Suprapubic skin (tissue), 4 donors: Measurements from ENCODE around the gene IGFBP7. TPM values are rescaled to one million over a fixed set of nuclear protein-coding genes. Genes with fewer than 3 reads are reported as not detected.

Experiments used
- DNase-seq, 2 donors: peaks; one replicate each; pipeline ENCODE4 v3.0.0-alpha.2; 2019; ENCODE audit warnings: low spot score in 2 of 2
- H3K27ac ChIP-seq: fragments of 200-600 bp; sonication (generic); one replicate; pipeline ENCODE4 v1.5.1; 2019
- H3K27me3 ChIP-seq: fragments of 200-600 bp; sonication (generic); one replicate; pipeline ENCODE4 v1.5.1; 2019
- H3K36me3 ChIP-seq: fragments of 200-600 bp; sonication (generic); one replicate; pipeline ENCODE4 v1.5.1; 2019
- H3K4me1 ChIP-seq: fragments of 200-600 bp; sonication (generic); one replicate; pipeline ENCODE4 v1.5.1; 2019
- H3K4me3 ChIP-seq: fragments of 200-600 bp; sonication (generic); one replicate; pipeline ENCODE4 v1.5.1; 2019; ENCODE audit warnings: mild to moderate bottlenecking
- H3K9me3 ChIP-seq: fragments of 200-600 bp; sonication (generic); one replicate; pipeline ENCODE4 v1.5.1; 2019
- EP300 ChIP-seq: sonication (generic); formaldehyde crosslinking; IDR thresholded peaks from one replicate; pipeline ENCODE4 v1.6.1; 2017; ENCODE audit warnings: antibody characterized with exemption
- POLR2A ChIP-seq, 2 donors: fragments of 450-650 bp; IDR thresholded peaks; one replicate each; pipeline ENCODE4 v1.6.1; 2017; ENCODE audit warnings: antibody characterized with exemption in 2 of 2, mild to moderate bottlenecking in 2 of 2, moderate library complexity in 2 of 2
- POLR2AphosphoS5 ChIP-seq, 3 donors: sonication (generic); formaldehyde crosslinking; IDR thresholded peaks; one replicate each; pipeline ENCODE4 v1.6.1; 2017; ENCODE audit warnings: antibody characterized with exemption in 3 of 3
- WGBS: methylation state at CpG from one replicate; pipeline ENCODE4 v1.1.5; 2018; 5-methylcytosine and 5-hydroxymethylcytosine counted together
- total RNA-seq, 4 donors: library from RNA; depleted of rRNA; stranded (reverse); fragments of >200 nt; gene quantifications; one replicate each; pipeline ENCODE4 v1.1.0, GENCODE V29; 2016
- TF ChIP-seq, protein P1 (sequence below), 2 donors: fragments of 200-600 bp in 1 of 2; fragments of 450-650 bp in 1 of 2; sonication (generic) in 1 of 2; IDR thresholded peaks; one replicate each; pipeline ENCODE4 v1.5.1; 2016 to 2019; ENCODE audit warnings: antibody characterized with exemption in 2 of 2, mild to moderate bottlenecking in 1 of 2, moderate library complexity in 1 of 2

Gene IGFBP7
- total RNA-seq, 4 donors from 2014 or later, result 85.3 to 152 (median 125) TPM

DNA sequence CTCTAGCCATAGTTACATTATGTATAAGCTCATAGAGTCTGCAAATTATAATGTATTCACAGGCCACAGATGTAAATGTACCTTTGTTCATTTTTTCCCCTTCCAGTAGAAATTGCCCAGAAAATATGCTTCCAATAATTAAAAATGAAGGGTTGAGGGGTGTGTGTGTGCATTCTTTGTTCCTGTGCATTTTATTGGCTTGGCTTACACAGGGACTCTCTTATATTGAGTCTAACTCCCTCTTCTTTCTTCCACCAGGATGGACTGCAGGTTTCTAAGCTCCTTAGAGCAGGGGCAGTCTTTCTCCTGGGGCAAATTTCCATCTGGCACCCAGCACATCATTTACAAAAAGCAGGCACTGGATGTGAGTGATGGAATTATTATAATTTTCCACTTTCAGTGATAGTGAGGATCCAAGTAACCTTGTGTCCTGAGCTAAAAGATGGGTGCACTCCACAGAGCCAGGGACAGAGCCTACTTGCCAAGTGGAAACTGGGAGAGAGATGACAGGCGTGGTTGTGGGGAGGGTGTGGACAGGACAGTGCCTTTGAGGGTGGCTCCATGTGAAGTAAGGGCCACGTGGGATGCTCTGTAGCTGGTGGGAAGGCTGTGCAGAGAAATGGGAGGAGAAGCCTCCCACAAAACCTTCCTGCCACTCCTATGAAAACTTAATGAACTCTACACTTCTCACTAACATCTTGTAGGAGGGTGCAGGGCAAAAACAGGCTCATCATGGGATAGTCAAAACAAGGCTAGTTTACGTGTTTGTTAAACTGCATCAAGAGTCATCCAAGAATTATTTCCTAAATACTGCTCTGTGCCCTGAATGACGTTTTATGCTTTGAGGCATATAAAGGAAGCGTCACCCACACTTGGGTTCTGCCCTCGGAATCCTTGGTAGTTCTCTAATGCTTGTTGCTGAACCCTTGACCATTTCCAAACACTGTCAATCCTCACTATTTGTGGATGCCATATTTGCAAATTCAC, 16.0 kb downstream of the IGFBP7 start:
- 63% methylated on average over 6 of the region's 6 CpGs for WGBS
- peak overlapping the region; percentile 47 for H3K27ac ChIP-seq

DNA sequence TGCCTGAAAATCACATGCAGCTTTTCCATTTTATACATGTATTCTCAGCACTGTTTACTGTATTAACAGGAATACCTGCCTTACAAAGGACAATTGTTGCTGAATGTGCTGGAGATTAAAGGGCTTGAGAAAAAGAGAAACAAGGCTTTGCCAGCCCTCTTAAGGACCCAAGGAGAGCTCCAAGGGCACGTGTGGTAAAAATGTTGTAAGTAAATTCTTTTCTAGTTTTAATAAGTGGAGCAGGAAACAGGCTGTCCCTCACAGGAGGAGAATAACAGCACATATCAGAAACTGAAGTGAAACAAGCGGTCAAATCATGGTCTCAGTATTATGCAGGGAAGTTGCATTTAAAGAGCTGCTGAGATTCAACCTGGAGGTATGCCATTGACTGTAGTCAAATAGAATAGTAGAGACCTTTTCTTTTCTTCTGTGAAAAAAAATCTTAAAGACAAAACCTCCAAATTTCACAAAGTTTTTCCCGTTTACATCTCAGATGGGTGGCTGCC, 18.5 kb downstream of the IGFBP7 start:
- Histone ChIP-seq H3K27me3 (no peaks in the 10 kb centered on the region), H3K4me1 (peaks cover 25% of the 10 kb centered on the region), H3K9me3 (no peaks in the 10 kb centered on the region), H3K27ac (no peak overlapping the region), H3K36me3 (no peaks in the 10 kb centered on the region), H3K4me3 (no peak overlapping the region)
- no peak for DNase-seq
- WGBS, result 56% methylated on average over 3 of the region's 3 CpGs
- TF ChIP-seq POLR2A (IDR thresholded peaks at IDR 0.05), result no peak
- TF ChIP-seq EP300, result no peak

More for the DNA sequence above, 16.0 kb downstream of the IGFBP7 start:
- DNase-seq, result no peak
- no peak for TF ChIP-seq POLR2AphosphoS5 (IDR thresholded peaks at IDR 0.05)
- TF ChIP-seq, protein P1, sequence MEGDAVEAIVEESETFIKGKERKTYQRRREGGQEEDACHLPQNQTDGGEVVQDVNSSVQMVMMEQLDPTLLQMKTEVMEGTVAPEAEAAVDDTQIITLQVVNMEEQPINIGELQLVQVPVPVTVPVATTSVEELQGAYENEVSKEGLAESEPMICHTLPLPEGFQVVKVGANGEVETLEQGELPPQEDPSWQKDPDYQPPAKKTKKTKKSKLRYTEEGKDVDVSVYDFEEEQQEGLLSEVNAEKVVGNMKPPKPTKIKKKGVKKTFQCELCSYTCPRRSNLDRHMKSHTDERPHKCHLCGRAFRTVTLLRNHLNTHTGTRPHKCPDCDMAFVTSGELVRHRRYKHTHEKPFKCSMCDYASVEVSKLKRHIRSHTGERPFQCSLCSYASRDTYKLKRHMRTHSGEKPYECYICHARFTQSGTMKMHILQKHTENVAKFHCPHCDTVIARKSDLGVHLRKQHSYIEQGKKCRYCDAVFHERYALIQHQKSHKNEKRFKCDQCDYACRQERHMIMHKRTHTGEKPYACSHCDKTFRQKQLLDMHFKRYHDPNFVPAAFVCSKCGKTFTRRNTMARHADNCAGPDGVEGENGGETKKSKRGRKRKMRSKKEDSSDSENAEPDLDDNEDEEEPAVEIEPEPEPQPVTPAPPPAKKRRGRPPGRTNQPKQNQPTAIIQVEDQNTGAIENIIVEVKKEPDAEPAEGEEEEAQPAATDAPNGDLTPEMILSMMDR (IDR thresholded peaks at IDR 0.05), result no peak
- no peak for TF ChIP-seq POLR2A (IDR thresholded peaks at IDR 0.05)
- TF ChIP-seq EP300, result no peak
- Histone ChIP-seq H3K27me3 (no peaks in the 10 kb centered on the region), H3K36me3 (no peaks in the 10 kb centered on the region), H3K4me1 (peaks cover 46% of the 10 kb centered on the region), H3K4me3 (no peak overlapping the region), H3K9me3 (no peaks in the 10 kb centered on the region)

- Histone ChIP-seq H3K36me3 (no peaks in the 10 kb centered on the region), H3K9me3 (no peaks in the 10 kb centered on the region), H3K4me1 (peaks cover 19% of the 10 kb centered on the region), H3K27me3 (no peaks in the 10 kb centered on the region), H3K4me3 (no peak overlapping the region), H3K27ac (no peak overlapping the region)
- 75% methylated on average over 3 of the region's 3 CpGs for WGBS
- TF ChIP-seq EP300 (no peak), POLR2AphosphoS5 (IDR thresholded peaks at IDR 0.05) (no peak), POLR2A (IDR thresholded peaks at IDR 0.05) (no peak)
- TF ChIP-seq, protein P1 (IDR thresholded peaks at IDR 0.05), result no peak
- no peak for DNase-seq
Observed at GRCh38 chr4:57090079-57090478, 20.1 kb downstream of the IGFBP7 start.

GRCh38 chr4:57089549-57089948, 20.6 kb downstream of the IGFBP7 start:
- H3K9me3 ChIP-seq, result no peaks in the 10 kb centered on the region
- H3K36me3 ChIP-seq, result no peaks in the 10 kb centered on the region
- no peak for DNase-seq
- H3K4me1 ChIP-seq, result peaks cover 14% of the 10 kb centered on the region
- no peak overlapping the region for H3K27ac ChIP-seq
- H3K27me3 ChIP-seq, result no peaks in the 10 kb centered on the region
- TF ChIP-seq POLR2AphosphoS5 (IDR thresholded peaks at IDR 0.05) (no peak), POLR2A (IDR thresholded peaks at IDR 0.05) (no peak), EP300 (no peak)
- TF ChIP-seq, protein P1 (IDR thresholded peaks at IDR 0.05), result no peak
- 78% methylated on average over 2 of the region's 2 CpGs for WGBS
- no peak overlapping the region for H3K4me3 ChIP-seq

DNA sequence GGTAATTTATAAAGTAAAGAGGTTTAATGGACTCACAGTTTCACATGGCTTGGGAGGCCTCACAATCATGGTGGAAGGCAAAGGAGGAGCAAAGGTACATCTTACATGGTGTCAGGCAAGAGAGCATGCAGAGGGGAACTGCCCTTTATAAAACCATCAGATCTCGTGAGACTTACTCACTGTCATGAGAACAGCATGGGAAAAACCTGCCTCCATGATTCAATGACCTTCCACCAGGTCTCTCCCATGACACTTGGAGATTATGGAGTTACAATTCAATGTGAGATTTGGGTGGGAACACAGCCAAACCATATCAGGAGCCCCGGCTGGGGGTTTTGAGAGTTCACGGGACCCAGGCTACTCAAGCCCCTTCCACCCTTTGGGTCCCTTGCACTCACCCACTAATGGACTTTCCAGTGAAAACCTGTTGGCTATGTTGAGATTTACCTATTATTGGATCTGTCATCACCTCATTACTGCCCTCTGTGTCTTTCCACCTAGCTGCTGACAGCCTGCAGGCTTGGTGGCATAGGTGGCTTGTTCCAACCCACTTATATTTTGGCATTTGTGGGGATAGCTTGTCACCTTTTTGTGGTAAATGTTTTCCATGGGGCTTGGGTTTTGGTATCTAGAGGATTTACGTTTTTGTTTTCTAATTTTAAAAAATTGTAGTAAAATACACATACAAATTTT, 24.0 kb downstream of the IGFBP7 start:
- Histone ChIP-seq H3K9me3 (no peaks in the 10 kb centered on the region), H3K36me3 (no peaks in the 10 kb centered on the region), H3K4me3 (no peak overlapping the region), H3K4me1 (peaks cover 26% of the 10 kb centered on the region), H3K27me3 (no peaks in the 10 kb centered on the region), H3K27ac (no peak overlapping the region)
- DNase-seq, result no peak
- TF ChIP-seq POLR2A (IDR thresholded peaks at IDR 0.05), result no peak
- 69% methylated on average over 4 of the region's 4 CpGs for WGBS

DNA sequence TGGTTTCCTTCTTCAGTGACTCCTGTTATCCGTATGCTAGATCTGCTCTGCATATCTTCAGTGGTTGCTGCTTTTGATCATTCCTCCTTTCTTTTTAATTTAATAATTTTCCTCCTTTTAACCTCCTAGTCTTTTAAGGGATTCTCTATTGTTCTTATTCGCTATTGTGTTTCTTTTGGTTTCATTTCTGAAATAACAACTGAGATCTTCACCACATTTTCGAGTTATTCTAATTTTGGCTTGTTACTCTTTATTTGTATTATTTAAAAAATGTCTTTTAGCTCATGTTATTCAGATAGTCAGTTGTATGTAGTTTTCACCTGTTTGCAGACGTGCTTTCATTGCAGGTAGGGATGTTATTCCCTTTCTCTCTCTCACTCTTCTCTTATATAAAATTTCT, 24.9 kb downstream of the IGFBP7 start:
- Histone ChIP-seq H3K36me3 (no peaks in the 10 kb centered on the region), H3K4me1 (peaks cover 31% of the 10 kb centered on the region), H3K9me3 (no peaks in the 10 kb centered on the region), H3K27ac (no peak overlapping the region), H3K27me3 (no peaks in the 10 kb centered on the region), H3K4me3 (no peak overlapping the region)
- no peak for TF ChIP-seq POLR2AphosphoS5 (IDR thresholded peaks at IDR 0.05)
- WGBS, result 77% methylated on average over 4 of the region's 4 CpGs
- DNase-seq, result no peak
